ENCODE results near the gene RFX7.

The RFX7 gene

DNA sequence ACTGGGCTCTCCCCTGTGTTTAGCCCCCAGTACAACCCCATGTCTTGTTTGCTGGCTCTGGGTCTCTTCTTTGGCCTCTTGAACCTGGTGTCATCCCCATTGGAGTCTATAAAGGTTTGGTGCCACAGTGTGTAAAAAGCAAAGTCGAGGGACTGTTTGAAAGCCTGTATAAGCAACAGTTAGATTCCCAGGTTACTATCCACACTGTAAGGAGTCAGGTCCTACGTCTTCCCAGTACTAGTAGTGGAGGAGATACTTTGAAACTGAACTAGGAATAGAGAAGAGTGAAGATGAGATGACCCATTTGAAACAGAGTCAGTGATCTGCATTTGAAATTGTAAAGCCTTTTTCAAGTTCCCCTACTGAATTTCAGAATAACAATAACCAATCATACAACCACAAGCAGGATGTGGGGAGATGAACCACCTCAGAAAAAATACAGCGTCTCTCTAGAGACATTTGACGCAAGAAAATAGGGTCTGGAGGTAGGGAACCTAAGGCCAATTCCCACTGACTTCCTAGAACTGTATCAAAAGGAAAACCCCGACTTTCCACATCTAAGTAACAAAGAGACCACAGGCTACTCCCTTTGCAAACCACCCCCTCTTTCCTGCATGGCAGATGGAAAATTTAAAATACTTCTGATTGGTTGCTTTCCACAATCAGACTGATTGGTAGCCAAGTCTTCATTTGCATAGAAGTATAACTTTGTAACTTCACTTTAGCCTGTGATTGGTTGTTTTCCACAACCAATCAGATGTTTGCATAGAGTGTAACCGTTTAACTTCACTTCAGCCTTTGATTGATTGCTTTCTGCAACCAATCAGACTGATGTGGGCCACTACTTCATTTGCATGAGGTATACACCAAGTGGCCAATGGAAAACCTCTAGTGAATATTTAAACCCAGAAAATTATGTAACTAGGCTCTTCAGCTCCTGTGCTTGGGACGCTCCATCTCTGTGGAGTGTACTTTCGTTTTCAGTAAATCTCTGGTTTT is 200.4 kb downstream of the RFX7 start:
- peak; percentile 79 for DNase-seq

DNA sequence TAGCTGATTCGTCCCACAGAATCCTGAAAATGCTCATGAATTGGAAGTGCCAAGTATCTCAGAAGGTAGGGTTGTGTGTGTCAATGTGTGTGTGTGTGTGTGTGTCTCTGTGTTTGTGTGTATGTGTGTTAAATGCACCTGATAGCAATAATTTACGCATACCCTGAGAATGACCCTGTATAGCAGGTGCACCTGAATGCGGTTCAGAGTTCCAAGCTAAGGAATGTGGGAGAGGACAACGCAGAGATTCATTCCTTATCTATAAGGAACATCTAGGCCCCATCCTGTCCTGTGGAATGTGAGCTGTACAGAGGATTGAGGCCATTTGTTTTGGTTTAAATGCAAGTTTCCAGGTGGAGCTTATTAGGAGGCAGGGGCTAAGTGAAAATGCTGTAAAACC is 201.2 kb downstream of the RFX7 start:
- no peak for DNase-seq

DNA sequence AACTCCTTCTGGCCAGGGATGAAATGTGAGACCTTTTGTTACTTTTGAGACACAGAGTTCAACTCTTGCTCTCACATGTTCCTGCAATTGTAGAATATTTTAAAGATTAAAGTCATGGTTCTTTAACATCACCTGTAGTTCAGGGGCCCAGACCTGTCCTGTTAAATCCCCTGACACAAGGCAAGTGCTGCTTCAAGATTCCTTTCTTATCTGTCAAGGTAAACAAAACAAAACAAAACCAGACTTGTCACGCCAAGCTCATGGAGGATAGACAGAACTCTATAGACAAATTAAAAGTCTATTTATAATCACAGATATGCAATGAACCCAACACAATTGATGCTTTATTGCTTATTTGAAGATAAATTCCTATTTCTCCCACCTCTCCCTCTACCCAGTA is 201.6 kb downstream of the RFX7 start:
- no peak for DNase-seq

GRCh38 chr15:56040081-56041035 is 203.3 kb downstream of the RFX7 start:
- peak; percentile 86 for DNase-seq

GRCh38 chr15:56038707-56039106 is 205.0 kb downstream of the RFX7 start:
- peak; percentile 8 for DNase-seq

DNA sequence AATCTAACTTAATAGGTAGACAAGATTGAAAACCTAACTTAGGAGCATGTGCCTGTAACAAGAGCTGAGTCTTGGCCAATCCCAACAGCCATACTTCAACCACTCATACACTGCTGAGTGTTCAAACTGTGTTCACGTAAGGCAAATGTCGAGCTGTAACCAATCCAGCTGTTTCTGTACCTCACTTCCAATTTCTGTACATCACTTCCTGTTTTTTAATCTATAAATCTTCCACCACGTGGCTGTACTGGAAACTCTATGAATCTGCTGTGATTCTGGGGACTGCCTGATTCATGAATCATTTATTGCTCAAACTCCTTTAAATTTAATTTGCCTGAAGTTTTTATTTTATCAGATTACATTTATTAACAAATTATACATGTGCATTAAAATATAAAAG is 205.7 kb downstream of the RFX7 start:
- peak; percentile 78 for DNase-seq
